Jurkat, Clone E6-1 (cell line): ENCODE measurements around the gene MEIS3.
"Not testable (repeated sequence)": the region's sequence is repeated elsewhere in the genome, so short reads cannot be mapped to it uniquely, and the experiment has no call there.

Source experiments
- DNase-seq: peaks from one replicate; pipeline ENCODE4 v3.0.0-alpha.2; 2011; ENCODE audit warnings: low read depth, low spot score
- H3K4me3 ChIP-seq: 2 replicates; pipeline ENCODE4 v1.5.1; 2011; ENCODE audit warnings: mild to moderate bottlenecking, low read length, control low read depth, moderate library complexity

Gene MEIS3

DNA sequence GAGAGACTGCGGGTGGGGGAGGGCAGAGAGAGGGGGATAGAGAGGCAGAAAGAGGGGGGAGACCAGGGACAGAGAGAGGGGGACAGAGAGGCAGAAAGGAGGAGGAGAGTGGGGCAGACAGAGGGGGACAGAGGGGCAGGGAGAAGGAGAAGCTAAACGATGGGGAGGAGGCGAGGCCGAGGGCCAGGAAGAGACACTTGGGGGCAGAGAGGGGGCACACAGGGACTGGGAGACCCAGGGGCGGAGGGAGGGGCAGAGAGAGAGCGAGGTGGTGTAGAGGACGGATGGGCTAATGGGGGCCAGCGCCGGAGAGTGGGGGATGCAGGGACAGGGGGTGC lies 666 bp downstream of the MEIS3 start:
- DNase-seq = no peak
- no peak overlapping the region for H3K4me3 ChIP-seq

DNA sequence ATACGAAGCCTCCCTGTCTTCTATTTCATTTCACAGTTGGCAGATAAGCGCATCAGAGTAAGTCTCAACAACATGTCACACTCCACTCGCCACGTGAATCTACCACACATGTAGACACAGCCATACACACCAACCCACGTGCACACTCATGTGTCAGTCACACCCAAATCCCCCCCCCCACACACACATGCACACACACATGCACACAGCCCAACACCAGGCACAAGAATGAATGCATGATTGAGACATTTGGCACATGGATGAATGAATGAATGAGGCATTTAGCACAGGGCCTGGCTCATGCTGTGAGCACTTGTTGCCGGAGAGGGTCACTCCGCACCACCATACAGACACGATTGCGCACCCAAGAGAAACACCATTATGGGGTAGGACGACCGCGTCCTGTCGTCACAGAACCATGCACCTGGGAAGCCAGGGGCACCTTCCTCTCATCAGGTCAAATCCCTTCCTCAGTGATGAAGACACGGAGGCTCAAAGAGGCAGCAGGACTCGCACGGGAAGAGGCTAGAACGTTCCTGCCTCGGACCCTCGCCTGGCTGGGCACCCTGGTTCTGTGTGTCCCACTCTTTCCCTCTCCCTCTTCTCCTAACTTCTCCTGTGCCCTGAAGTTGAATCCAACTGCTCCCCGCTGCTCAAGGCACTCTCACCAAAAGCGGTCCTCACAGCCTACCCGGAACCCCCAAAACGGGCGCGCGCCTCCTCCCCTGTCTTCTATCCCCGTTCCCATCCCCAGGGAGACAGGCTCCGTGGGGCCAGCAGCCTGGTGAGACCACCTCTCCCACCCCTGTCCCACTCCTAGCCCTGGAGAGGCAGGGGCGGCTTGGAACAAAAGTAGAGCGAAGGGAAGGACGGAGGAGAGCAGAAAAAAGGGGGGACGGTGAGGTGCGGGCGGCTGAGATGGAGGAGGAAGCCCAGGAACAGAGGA lies 1.3 kb downstream of the MEIS3 start:
- DNase-seq = no peak
- H3K4me3 ChIP-seq = no peak overlapping the region

DNA sequence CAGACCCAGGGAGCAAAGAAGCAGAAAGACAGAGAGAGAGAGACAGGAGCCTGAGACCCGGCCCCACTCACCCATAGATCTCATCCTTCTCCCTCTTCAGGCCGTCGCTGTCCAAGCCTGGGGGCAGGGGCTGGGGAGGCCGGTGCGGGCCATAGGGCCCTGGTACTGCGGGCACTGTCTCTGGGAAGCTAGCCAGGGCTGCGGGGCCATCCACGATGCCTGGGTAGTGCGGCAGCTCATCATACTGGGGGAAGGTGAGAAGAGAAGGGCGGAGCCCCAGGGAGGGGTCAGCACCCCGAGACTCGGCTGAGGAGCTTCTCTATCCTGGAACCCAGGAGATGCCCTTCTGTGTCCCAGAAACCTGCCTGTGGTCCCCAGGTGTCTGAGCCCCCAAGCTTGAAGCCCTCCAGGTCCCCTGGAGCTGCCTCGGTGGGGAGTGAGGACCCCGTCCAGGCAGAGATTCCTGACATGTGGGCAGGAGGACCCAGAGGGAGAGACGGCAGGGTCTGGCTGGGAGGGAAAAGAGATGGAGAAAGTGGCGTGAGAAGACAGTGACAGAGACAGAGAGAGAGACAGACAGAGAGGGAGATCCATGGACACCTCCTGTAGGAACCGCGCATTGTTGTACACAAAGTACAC lies 2.1 kb downstream of the MEIS3 start:
- DNase-seq = no peak
- no peak overlapping the region for H3K4me3 ChIP-seq

DNA sequence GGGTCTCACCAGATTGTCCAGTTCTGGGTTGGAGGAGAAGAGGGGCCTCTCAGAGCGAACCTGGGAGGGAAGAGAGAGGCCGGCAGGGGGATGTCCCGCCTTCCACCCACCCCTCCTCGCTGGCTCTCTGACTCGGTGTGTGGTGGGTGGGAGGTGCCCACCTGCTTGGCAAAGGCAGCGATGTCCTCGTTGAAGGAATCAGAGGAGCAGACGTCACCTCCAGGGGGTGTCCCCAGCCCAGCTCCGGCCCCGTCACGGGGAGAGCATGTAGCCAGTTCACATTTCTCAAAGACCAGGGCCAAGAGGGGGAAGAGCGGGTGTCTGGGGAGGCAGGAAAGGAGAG lies 2.7 kb downstream of the MEIS3 start:
- H3K4me3 ChIP-seq = no peak overlapping the region
- no peak for DNase-seq

DNA sequence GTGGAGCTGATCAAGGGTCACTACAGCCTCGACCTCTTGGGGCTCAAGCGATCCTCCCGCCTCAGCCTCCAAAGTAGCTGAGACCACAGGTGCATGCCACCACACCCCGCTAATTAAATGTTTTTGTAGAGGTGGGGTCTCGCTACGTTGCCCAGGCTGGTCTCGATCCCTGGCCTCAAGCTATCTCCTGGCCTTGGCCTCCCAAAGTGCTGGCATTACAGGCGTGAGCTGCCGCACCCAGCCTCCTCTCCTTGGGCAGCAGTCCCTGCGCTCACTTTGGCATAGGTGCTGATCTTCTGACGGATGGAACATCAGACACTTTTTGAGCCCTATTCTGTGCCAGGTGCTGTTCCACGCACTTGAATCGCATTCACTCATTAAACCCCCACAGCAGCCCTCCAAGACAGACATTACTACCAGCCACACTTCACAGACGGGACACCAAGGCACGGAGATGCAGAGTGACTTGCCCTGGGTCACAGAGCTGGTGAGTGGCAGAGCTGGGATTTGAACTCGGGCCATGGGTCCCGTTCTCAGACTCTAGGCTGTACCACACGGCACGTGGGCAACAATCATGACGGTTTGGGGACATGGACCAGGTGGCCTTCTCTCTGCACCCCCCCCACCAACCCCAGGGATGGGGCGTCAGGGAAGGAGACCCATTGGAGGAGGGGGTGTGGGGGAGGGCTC lies 3.2 kb downstream of the MEIS3 start:
- no peak overlapping the region for H3K4me3 ChIP-seq
- no peak for DNase-seq

DNA sequence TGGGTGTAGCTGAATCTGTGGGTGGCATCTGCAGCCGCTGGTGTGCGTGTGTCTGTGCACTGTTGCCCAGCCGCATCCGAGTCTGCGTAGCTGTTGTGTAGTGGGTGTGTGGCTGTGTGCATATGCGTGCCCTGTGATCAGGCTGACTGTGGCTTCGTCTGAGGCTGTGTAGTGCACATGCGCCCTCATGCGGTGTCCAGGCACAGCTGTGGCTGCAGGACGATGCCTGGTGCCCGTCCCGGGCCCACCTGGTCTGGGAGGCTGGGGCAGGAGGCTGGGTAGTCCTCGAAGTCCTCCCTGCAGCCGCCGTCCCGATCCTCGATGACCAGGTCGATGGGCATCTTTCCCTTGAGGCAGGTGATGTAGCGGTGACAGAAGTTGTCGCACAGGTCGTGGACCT lies 4.9 kb downstream of the MEIS3 start:
- H3K4me3 ChIP-seq = no peak overlapping the region
- no peak for DNase-seq

- no peak overlapping the region for H3K4me3 ChIP-seq
Measured at GRCh38 chr19:47413941-47414340, 5.4 kb downstream of the MEIS3 start.

GRCh38 chr19:47411696-47412095 lies 7.6 kb downstream of the MEIS3 start:
- DNase-seq, H3K4me3 ChIP-seq: not testable (repeated sequence)

More at GRCh38 chr19:47413941-47414340, 5.4 kb downstream of the MEIS3 start:
- DNase-seq = no peak

- DNase-seq = no peak
- H3K4me3 ChIP-seq = no peak overlapping the region
Measured at GRCh38 chr19:47411101-47411500, 8.2 kb downstream of the MEIS3 start.

DNA sequence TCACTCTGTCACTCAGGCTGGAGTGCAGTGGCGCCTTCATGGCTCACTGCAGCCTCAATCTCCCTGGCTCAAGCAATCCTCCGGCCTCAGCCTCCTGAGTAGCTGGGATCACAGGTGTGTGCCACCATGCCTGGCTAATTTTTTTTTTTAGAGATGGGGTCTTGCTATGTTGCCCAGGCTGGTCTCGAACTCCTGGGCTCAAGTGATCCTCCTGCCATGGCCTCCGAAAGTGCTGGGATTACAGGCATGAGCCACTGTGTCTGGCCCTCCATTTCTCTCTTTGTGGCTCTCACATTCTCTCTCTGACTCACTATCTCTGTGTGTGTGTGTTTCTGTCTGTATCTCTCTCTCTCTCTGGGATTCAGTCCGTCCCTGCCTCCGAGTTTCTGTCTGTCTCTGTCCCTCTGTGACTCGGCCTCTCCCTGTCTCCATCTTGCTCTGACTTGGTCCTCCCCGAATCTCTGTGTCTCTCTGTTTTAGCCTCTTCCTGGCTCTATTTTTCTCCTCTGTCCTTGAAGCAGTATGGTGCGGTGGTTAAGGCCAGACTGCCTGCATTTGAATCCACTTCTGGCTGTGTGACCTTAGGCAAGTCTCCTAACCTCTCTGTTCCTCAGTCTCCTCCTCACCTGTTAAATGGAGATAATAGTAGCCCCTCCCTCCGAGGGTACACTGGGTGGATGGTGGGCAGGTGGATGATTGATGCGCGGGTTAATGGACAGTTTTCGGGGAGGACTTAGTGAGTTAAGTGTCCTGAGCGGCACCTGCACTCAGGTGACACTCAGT lies 11.0 kb downstream of the MEIS3 start:
- DNase-seq = no peak
- H3K4me3 ChIP-seq = no peak overlapping the region

GRCh38 chr19:47407417-47407774 lies 11.9 kb downstream of the MEIS3 start:
- no peak overlapping the region for H3K4me3 ChIP-seq
- DNase-seq = no peak

DNA sequence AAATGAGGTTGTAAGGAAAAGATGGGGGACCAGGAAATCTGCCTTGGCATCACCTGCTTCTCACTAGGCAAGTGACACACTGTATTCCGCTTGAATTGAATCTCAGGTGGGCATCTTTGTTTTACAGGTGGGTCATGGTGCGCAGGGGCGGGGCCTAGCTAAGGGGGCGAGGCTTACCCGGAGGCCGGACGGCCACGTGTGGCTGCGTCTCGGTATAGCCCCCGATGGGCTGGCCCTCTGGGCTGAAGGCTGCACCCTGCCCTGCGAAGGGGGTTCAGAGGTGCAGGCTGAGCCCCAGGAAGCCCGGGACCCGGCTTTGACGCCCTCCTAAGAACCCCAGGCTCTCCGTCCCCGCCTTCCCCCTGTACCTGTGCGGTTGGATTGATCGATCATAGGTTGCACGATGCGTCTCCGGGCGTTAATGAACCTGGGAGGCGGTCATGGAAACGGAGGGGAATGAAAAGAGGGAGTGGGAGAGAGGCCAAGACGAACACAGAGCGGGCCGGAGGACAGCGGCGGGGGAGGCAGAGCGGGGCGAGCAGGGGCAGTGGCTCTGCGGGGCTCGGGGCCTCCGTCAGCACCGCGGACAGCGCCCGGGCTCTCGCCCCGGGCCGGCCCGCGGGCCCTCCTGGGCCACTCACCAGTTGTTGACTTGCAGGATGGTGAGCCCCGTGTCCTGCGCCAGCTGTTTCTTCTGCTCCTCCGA lies 12.5 kb downstream of the MEIS3 start:
- no peak overlapping the region for H3K4me3 ChIP-seq
- DNase-seq = no peak

DNA sequence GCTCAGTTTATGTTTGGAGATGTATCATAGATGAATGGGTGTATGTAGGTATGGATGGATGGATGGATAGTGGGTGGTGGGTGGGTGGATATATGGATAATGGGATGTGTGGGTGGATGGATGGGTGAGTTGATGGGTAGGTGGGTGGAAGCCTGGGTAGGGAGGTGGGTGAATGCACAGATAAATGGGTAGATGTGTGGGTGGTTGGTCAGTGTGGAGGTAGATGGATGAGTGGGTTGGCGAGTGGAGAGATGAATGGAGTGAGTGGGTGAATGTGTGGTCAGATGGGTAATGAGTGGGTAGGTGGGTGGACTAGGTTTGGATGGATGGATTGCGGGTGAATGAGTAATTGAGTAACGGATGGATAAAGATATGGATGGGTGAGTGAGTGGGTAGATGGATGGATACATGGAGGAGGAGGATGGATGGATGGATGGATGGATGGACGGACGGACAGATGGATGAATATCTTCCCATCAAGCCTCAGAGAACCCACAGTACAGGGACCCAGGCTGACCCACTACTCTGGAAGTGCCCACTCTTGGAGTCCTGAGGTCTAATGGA lies 13.4 kb downstream of the MEIS3 start:
- no peak for DNase-seq
- H3K4me3 ChIP-seq = no peak overlapping the region

DNA sequence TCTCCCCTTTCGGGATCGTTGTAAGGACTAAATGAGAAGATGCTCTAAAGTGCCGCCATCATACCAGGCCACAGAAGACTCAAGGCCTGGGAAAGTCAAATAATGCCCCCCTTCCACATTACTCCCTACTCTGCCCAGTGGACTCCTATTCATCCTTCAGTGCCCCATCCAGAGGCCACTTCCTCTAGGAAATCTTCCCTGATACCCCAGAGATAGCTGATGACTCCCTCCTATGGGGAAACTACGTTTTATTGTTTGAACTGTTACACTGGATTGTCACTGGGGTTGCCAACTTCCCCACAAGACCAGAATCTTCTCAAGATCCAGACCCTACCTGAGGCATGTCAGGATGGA lies 14.2 kb downstream of the MEIS3 start:
- DNase-seq = no peak
- H3K4me3 ChIP-seq = no peak overlapping the region

DNA sequence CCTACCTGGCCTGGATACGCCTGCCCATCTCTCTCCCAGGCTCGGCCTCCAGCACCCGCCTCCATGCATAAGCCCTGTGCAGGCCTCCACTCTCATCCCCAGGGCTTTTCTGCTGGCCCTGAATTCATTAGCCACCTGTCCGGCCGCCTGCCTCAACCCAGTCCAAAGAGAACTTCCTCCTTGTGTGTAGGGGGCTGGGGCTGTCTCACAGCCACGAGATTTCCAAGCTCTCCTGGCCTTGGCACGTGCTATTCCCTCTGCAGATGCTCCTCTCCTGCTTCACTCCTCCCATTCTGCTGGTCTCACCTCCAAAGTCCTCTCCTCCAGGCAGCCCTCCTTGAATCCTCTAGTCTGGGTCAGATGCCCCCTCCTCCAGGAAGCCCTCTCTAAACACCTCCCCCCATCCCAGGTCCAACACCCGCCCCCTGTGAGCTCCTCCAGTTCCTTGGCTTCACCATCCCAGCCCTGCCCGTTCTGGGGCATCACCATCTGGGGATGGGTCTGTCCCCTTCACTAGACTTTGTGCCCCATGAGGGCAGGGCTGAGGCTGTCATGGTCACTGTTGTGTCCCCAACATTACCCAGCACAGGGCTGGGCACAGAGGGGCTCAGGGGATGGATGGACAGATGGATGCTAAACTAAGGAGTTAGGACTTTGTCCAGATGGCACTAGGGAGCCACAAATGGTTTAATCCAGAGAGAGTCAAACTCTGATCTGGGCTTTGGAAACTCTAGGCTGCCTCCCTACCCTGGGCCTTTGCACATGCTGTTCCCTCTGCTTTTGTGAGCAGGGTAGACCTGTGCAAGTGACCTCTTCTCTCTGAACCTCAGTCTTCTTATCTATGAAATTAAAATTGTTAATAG lies 14.8 kb downstream of the MEIS3 start:
- no peak for DNase-seq

GRCh38 chr19:47402504-47402903 lies 16.8 kb downstream of the MEIS3 start:
- DNase-seq = no peak
- H3K4me3 ChIP-seq = no peak overlapping the region

More for the DNA sequence above, 14.8 kb downstream of the MEIS3 start:
- no peak overlapping the region for H3K4me3 ChIP-seq

GRCh38 chr19:47398707-47399597 lies 20.4 kb downstream of the MEIS3 start:
- H3K4me3 ChIP-seq = no peak overlapping the region
- no peak for DNase-seq
